Esophagus (tissue), 2 donors: ENCODE measurements around the gene IL1RN. TPM values are rescaled to one million over a fixed set of nuclear protein-coding genes. Genes with fewer than 3 reads are reported as not detected.
A peak's percentile ranks its signal among the peaks of the same experiment; 100 is the strongest.

ENCODE experiments used
- H3K27ac ChIP-seq, 2 donors: one replicate each; pipeline ENCODE4 v1.5.1; 2013; ENCODE audit warnings: low read depth in 2 of 2, mild to moderate bottlenecking in 2 of 2, inconsistent platforms in 1 of 2, low read length in 1 of 2, moderate library complexity in 1 of 2
- H3K27me3 ChIP-seq, 2 donors: one replicate each; pipeline ENCODE4 v1.6.1; 2013; ENCODE audit warnings: low read length in 2 of 2, control low read depth in 1 of 2, mild to moderate bottlenecking in 1 of 2; ENCODE audit not compliant: insufficient read depth in 2 of 2, control insufficient read depth in 1 of 2
- H3K36me3 ChIP-seq, 2 donors: one replicate each; pipeline ENCODE4 v1.6.1; 2013; ENCODE audit warnings: low read length in 1 of 2; ENCODE audit not compliant: control insufficient read depth in 2 of 2, insufficient read depth in 2 of 2
- H3K4me1 ChIP-seq, 2 donors: one replicate each; pipeline ENCODE4 v1.6.1; 2013; ENCODE audit warnings: low read length in 1 of 2; ENCODE audit not compliant: control insufficient read depth in 2 of 2, insufficient read depth in 2 of 2
- H3K4me3 ChIP-seq, 2 donors: one replicate each; pipeline ENCODE4 v1.5.1; 2013; ENCODE audit warnings: low read length in 2 of 2, mild to moderate bottlenecking in 2 of 2, low read depth in 1 of 2, moderate library complexity in 1 of 2
- H3K9me3 ChIP-seq, 2 donors: one replicate each; pipeline ENCODE4 v1.6.1; 2013; ENCODE audit warnings: mild to moderate bottlenecking in 2 of 2, low read depth in 1 of 2, low read length in 1 of 2, moderate library complexity in 1 of 2; ENCODE audit not compliant: control insufficient read depth in 2 of 2, insufficient read depth in 1 of 2
- WGBS, 2 donors: extraction: QIAGEN DNeasy Blood & Tissue Kit; methylation state at CpG; one replicate each; pipeline ENCODE4 v1.1.7; 2013; 5-methylcytosine and 5-hydroxymethylcytosine counted together
- polyA plus RNA-seq, 2 donors: library from polyadenylated mRNA; stranded (reverse); fragments of 200-250 nt; gene quantifications; one replicate each; pipeline ENCODE4 v1.2.3, GENCODE V29; 2013
- donor health status: healthy with polysubstance abuse.
- donor health status: Bipolar disorder and iron deficiency.

Gene IL1RN
- polyA plus RNA-seq, 2 donors: 1,363 to 2,112 TPM

GRCh38 chr2:113114224-113114945 lies 13.0 kb upstream of the IL1RN start:
- Histone ChIP-seq H3K9me3 (no peaks in the 10 kb centered on the region), H3K27me3 (no peaks in the 10 kb centered on the region), H3K27ac (peak overlapping the region; percentile 90 to 99), H3K4me1 (peaks cover 6 to 33% of the 10 kb centered on the region in 2 donors), H3K36me3 (no peaks in the 10 kb centered on the region), H3K4me3 (peak overlapping the region in 1 of 2 donors; percentile 7)
- 55 to 61% methylated on average over 6 of the region's 6 CpGs for WGBS, 2 donors

DNA sequence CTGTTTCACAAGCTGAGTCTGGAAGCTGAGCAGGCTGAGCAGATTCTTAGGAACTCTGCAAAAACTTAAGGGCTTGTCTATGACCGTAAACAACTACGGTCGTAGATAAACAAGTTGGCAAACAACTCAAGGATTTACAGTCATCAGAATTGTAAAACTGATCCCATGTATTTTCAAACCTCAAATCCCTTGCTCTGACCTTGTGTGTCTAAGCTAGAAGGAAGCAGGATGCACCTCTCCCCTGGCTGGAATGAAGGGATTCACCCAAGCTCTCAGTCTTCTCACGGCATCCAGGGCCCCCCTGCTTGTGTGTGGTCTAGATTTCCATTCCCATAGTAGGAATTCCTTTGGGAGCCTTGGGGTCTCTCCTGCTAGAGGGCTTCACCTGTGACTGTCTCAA lies 12.4 kb upstream of the IL1RN start:
- 52 to 69% methylated on average over 4 of the region's 4 CpGs for WGBS, 2 donors

DNA sequence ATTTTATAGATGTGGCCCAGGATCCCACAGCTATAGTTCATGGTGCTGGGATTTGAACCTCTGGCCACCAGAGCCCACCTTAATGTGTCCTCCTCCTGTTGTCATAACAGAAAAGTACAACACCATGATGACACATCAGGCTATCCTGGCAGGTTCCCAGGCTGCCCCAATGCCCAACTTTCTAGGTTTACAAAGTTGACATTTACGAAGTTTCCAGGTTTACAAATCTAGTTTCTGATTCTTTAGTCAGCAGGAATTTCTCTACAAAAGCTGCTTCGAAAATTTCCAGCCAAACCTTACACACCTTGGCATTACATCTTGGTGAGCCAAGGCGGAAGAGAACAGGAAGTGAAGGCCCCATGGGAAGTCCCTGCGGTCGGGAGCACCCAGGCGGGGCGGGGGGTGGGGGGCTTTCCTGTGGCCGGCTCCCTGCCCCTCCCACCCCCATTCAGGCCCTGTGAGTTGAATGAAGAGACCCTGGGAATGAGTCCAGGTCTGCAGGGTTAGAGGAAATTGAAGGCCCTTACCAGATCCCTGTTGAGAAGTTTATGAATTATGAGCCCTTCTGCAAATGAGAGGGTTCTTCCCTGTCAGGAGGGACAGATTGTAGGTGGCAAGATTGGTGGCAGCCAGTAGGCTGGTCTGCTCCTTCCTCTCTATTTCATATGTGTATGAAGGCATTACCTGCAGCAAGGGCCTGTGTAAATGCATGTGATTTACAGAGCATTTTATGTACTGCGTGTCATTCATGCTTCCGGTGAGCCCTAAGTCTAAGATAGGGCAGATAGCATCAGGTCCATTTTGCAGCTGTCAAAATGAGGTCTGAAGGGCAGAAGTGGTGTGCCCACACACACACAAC lies 11.1 kb upstream of the IL1RN start:
- Histone ChIP-seq H3K27ac (peak overlapping the region; percentile 90 to 99), H3K4me1 (peaks cover 4 to 33% of the 10 kb centered on the region in 2 donors), H3K36me3 (no peaks in the 10 kb centered on the region), H3K4me3 (peak overlapping the region in 1 of 2 donors; percentile 9), H3K9me3 (no peaks in the 10 kb centered on the region), H3K27me3 (no peaks in the 10 kb centered on the region)
- WGBS, 2 donors: 48 to 52% methylated on average over 10 of the region's 10 CpGs

More for the DNA sequence above, 12.4 kb upstream of the IL1RN start:
- H3K9me3 ChIP-seq: no peaks in the 10 kb centered on the region
- H3K36me3 ChIP-seq: no peaks in the 10 kb centered on the region
- peaks cover 6 to 33% of the 10 kb centered on the region in 2 donors for H3K4me1 ChIP-seq
- peak overlapping the region in 1 of 2 donors; percentile 7 for H3K4me3 ChIP-seq
- H3K27me3 ChIP-seq: no peaks in the 10 kb centered on the region
- H3K27ac ChIP-seq: peak overlapping the region; percentile 90 to 99

DNA sequence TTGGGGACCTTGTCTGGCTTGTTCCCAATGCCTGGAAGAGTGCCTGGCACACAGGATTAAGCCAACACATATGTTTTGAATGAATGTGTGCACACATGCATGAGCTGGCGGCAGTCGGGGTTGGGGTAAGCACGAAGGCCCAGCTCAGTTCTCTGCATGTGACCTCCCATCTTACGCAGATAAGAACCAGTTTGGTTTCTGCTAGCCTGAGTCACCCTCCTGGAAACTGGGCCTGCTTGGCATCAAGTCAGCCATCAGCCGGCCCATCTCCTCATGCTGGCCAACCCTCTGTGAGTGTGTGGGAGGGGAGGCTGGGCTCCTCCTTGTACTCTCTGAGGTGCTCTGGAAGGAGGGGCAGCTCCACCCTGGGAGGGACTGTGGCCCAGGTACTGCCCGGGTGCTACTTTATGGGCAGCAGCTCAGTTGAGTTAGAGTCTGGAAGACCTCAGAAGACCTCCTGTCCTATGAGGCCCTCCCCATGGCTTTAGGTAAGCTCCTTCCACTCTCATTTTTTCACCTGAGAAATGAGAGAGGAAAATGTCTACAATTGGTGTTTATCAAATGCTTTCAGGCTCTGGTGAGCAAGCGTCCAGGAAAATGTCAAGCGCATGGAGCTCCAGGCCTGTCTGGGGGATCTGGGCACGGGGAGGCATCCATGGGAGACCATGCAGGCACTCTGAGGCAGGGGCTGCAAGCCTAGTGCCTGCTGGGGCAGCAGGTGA lies 9.7 kb upstream of the IL1RN start:
- no peaks in the 10 kb centered on the region for H3K27me3 ChIP-seq
- H3K27ac ChIP-seq: peak overlapping the region; percentile 96 to 99
- peak overlapping the region; percentile 67 to 80 for H3K4me3 ChIP-seq
- 49 to 63% methylated on average over 9 of the region's 9 CpGs for WGBS, 2 donors
- H3K9me3 ChIP-seq: no peaks in the 10 kb centered on the region
- peaks cover 4 to 23% of the 10 kb centered on the region in 2 donors for H3K4me1 ChIP-seq
- H3K36me3 ChIP-seq: no peaks in the 10 kb centered on the region

GRCh38 chr2:113118263-113118657 lies 9.1 kb upstream of the IL1RN start:
- WGBS, 2 donors: 65 to 73% methylated on average over 2 of the region's 2 CpGs
- Histone ChIP-seq H3K4me3 (peak overlapping the region; percentile 67 to 80), H3K36me3 (no peaks in the 10 kb centered on the region), H3K9me3 (no peaks in the 10 kb centered on the region), H3K27me3 (no peaks in the 10 kb centered on the region), H3K27ac (peak overlapping the region; percentile 96 to 99), H3K4me1 (peaks cover 4 to 21% of the 10 kb centered on the region in 2 donors)

GRCh38 chr2:113119111-113119510 lies 8.3 kb upstream of the IL1RN start:
- H3K4me3 ChIP-seq: peak overlapping the region; percentile 49 to 80

DNA sequence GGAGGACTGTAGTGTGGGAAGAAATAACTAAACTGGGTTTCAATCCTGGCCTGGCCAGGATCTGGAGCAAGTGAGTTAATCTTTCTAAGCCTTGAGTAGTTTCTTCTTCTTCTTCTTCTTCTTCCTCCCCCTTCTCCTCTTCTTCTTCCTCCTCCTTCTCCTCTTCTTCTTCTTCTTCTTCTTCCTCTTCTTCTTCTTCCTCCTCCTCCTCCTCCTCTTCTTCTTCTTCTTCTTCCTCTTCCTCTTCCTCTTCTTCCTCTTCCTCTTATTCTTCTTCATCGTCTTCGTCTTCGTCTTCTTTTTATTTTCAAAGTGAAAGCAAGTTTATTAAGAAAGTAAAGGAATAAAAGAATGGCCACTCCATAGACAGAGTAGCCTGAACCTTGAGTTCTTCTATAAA lies 6.5 kb upstream of the IL1RN start:
- no peaks in the 10 kb centered on the region for H3K36me3 ChIP-seq
- H3K9me3 ChIP-seq: no peaks in the 10 kb centered on the region
- peaks cover 4 to 11% of the 10 kb centered on the region in 2 donors for H3K4me1 ChIP-seq
- H3K27ac ChIP-seq: peak overlapping the region in 1 of 2 donors; percentile 75
- 57 to 62% methylated on average over 3 of the region's 3 CpGs for WGBS, 2 donors
- H3K27me3 ChIP-seq: no peaks in the 10 kb centered on the region
- peak overlapping the region in 1 of 2 donors; percentile 80 for H3K4me3 ChIP-seq

More at GRCh38 chr2:113119111-113119510, 8.3 kb upstream of the IL1RN start:
- Histone ChIP-seq H3K36me3 (no peaks in the 10 kb centered on the region), H3K9me3 (no peaks in the 10 kb centered on the region), H3K27ac (peak overlapping the region; percentile 95 to 96), H3K27me3 (no peaks in the 10 kb centered on the region), H3K4me1 (peaks cover 4 to 19% of the 10 kb centered on the region in 2 donors)
- 75 to 87% methylated on average over 2 of the region's 2 CpGs for WGBS, 2 donors

DNA sequence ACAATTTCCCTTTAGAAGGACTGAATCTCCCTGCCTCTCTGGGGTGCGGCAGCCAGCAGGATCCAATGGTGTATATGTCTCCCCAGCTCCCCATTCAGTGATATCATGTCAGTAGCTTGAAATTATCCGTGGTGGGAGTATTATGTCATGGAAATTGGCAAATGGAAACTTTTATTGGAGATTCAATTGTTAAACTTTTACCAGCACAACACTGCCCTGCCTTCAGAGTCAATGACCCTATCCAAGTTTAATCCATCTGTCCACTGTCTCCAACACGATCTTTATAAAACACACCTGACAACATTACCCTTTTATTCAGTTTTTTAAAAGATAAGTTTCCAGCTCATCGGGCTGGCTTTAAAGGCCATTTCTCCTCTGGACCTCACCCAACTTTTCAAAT lies 5.0 kb upstream of the IL1RN start:
- Histone ChIP-seq H3K4me1 (peaks cover 0 to 4% of the 10 kb centered on the region in 2 donors), H3K27ac (peak overlapping the region; percentile 75 to 81), H3K27me3 (no peaks in the 10 kb centered on the region), H3K36me3 (no peaks in the 10 kb centered on the region), H3K9me3 (no peaks in the 10 kb centered on the region), H3K4me3 (peak overlapping the region in 1 of 2 donors; percentile 80)
- WGBS, 2 donors: 53 to 67% methylated on average over 4 of the region's 4 CpGs

GRCh38 chr2:113123726-113124125 lies 3.7 kb upstream of the IL1RN start:
- Histone ChIP-seq H3K4me3 (no peak overlapping the region), H3K27me3 (no peaks in the 10 kb centered on the region), H3K27ac (peak overlapping the region in 1 of 2 donors; percentile 80), H3K4me1 (peaks cover 2 to 3% of the 10 kb centered on the region in 2 donors), H3K9me3 (no peaks in the 10 kb centered on the region), H3K36me3 (peaks cover 2 to 9% of the 10 kb centered on the region in 2 donors)
- 81 to 82% methylated on average over 3 of the region's 3 CpGs for WGBS, 2 donors
